GM13976 (cell line): ENCODE data around the gene FUOM.

Experiments used
- DNase-seq: peaks from one replicate; pipeline ENCODE4 v3.0.0; 2012; ENCODE audit warnings: low spot score
- CTCF ChIP-seq: IDR thresholded peaks from 2 replicates; pipeline ENCODE4 v1.5.1; 2012; ENCODE audit warnings: borderline replicate concordance, mild to moderate bottlenecking; ENCODE audit not compliant: insufficient read depth; ENCODE audit errors: extremely low read depth, missing control alignments, control extremely low read depth
- in situ Hi-C: fragments of 300-500 bp; cut with MboI; formaldehyde crosslinking; loops from one replicate; pipeline ENCODE4 v1.12.0; 2022; ENCODE audit warnings: low sequenced_read_pairs, mixed read lengths, inconsistent platforms; ENCODE audit not compliant: unreplicated experiment

The FUOM gene

GRCh38 chr10:133307776-133308420 lies 49.9 kb downstream of the FUOM start:
- TF ChIP-seq CTCF = peak; percentile 72
- DNase-seq = peak; percentile 76
- in situ Hi-C loops = no loop called here

- TF ChIP-seq CTCF = no peak
- in situ Hi-C loops = no loop called here
- DNase-seq = no peak
Measured at GRCh38 chr10:133306941-133307379, 50.9 kb downstream of the FUOM start.

- in situ Hi-C loops = no loop called here
- no peak for DNase-seq
- TF ChIP-seq CTCF = no peak
Measured at GRCh38 chr10:133306097-133306476, 51.7 kb downstream of the FUOM start.
